HG03066 (cell line): ENCODE results near the gene PLEKHO2.

Experiments used
- ATAC-seq: cut with Tn5 transposase; IDR thresholded peaks from one replicate; pipeline ENCODE4 v1.9.1; 2021; ENCODE audit warnings: low read depth; ENCODE audit not compliant: unreplicated experiment

PLEKHO2 gene

GRCh38 chr15:64891561-64891960 is 49.8 kb downstream of the PLEKHO2 start:
- no peak for ATAC-seq

DNA sequence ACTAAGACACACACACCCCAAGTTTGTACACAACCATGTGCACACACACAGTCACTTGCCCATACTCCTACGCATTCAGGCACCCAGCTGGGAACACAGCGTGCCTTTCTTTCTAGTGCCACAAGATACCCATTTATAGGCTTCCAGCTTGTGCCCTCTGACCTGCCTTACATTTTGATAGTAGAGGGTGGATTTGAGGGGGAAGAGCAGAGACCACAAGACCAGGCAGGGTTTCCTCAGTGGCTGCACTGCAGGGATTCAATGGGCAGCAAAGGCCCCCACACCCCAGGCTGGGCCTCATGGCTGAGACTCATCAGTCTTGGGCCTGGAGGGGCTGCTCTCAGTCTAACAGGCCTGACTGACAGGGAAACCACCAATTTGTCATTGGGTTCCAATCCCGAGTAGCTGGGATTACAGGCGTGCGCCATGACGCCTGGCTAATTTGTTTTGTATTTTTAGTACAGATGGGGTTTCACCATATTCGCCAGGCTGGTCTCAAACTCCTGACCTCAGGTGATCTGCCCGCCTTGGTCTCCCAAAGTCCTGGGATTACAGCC is 51.2 kb downstream of the PLEKHO2 start:
- ATAC-seq = no peak

DNA sequence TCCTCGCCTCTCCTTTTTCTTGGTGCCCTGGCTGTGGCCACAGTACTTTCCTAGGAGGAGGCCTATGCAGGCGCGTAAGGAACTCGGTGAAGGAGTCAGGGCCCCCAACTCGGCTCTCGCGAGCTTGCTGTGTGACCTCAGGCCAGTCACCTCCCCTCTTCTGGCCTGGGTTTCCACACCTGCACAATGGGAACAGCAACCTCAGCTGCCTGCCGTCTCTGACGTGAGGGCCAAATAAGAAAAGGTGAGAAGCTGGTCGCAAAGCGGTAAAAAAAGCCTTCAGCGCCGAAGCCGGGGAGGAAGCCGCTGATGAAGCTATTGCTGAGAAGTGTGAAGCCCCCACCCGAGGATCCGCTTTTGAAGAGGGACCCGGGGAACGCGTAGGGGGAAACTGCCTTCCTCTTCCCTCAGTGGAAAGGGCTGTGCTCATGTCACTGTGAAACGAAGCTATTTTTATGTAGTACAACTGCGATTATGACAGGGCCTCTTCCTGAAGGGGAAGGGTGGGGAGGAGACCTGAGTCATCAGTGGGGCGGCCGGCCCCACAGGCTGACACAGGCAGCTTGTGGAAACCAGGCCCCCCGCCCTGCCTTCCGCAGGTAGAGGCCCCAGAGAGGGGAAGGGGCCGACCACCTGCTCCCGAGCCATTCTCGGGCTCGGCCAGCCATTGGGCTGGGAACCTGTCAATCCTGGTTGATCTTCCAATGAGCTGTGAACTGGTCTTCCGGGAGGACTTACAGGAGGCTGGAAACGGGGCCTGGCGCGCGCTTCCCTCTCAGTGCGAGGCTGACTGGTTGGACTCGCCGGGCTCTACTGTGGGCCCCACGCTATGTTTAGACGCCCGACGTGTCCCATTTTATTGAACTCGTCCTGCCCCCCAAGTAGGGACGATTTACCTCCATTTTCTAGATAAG is 52.0 kb downstream of the PLEKHO2 start:
- peak; percentile 50 for ATAC-seq

DNA sequence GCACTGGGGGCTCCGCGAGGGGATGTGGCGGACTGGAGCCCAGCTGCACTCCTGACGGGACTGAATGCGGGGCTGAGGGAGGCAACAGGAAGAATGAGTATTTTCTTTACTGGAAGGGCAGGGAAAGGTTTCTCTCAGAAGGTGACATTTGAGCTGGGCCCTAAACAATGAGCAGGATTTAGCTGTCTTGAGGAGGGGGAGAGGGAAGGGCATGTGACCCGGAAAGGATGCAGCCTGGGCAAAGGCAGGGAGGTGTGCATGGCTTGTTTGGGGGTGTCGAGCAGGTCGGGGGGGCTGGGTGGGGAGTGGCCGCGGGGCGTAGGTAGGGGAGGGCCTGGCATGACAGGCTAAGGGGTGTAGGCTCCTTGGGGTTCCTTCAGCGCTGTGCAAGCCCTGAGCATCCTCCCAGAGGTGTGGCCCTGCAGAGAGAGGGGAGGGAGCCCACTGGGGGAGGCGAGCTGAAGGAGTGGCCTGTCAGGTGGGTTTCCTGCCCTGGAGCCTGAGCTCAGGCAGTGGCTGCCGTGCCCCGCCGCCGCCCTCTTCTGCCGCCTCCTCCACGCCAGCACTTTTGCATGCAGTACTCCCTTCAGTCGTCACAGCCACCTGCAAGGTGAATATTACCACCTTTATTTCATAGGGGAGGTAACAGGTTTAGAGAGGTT is 52.8 kb downstream of the PLEKHO2 start:
- no peak for ATAC-seq

- ATAC-seq = no peak
Observed at GRCh38 chr15:64895285-64896065, 53.8 kb downstream of the PLEKHO2 start.

DNA sequence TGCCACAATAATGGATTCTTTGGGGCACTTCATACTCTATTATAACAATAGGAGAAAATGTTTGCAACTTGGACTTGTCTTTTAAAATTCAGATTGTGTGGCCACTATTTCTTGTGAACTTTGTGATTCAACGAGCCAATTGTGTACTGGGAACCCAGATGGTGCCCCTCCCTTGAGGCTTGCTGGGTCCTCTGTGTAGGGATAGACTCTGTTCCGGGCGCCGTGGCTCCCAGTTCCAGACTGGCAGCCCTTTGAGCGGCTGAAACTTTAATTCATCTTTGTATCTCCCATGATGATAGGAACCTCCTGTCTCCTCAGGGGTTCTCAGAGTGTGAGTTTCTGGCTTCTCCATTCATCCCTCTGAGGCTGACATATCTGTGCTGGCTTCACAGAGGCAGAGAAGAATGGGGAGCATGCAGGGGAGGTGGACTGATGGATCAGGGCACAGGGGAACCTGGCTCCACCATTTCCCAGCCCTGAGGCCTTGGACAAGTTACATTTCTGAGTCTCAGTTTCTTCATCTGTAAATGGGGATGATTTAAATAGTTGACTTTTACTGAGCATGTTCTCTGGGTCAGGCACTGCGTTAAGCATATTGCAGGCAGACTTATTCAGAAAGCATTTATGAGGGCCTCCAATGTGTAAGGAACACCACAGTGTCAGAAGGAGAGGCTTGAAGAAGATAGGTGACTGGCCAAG is 54.8 kb downstream of the PLEKHO2 start:
- no peak for ATAC-seq

DNA sequence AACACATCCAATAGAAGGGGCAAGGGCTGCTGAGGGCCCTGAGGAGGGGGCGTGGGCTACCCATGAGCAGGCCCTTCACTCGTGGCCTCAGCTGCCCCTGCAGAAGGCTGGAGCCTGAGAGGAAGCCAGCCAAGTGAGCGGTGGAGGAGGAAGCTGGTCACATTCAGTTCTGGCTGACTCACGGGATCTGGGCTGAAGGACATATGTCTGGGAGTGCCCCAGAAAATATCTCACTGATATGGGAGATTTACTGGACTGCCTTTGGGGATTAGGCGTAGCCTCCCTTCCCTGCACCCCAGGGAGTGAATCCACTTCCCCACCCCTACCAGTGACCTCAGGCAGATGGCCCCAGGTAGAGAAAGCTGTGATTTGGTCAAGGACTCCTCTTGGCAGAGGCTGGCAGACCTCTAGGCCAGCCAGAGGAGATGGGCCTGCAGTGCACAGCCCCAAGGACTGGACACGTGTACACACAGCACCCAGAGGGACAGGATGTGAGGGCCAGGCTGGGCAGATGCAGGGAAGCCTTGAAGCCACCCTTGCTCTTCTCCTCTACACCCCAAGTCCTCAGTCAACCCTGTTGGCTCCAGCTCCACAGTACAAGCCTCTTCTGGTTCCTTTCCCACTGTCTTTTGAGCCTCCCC is 55.8 kb downstream of the PLEKHO2 start:
- ATAC-seq = no peak

DNA sequence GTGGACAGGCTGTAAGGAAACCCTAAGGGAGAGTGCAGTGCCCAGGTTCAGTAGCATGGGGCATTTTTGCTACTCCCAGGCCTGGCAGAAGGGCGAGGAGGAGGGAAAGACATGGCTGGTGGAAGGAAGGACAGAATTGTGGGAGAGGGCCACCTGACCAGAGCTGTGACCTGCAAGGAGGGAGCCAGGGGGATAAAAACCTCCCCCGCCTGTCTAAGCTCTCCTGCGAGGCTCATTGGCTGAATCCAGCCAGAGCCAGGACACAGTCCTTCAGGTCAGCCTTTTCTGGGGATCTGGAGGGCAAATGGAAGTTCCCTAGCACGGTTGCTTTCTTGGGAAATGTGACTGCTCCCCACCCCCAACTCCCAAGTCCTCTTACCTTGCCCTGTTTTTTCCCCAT is 56.7 kb downstream of the PLEKHO2 start:
- ATAC-seq = no peak

DNA sequence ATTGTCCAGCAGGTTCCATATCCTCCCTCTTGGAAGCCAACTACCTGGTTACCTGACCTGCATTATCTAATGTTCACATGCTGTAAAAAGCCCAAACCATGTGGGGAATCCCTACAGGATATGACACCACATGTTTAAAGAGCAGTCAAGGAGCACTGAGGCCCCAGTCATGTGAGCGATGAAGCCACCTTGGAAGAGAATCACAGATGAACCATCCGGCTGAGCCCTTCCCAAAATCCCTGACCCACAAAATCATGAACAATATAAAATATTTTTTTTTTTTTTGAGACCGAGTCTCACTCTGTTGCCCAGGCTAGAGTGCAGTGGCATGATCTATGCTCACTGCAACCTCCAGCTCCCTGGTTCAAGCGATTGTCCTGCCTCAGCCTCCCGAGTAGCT is 59.4 kb downstream of the PLEKHO2 start:
- ATAC-seq = no peak

DNA sequence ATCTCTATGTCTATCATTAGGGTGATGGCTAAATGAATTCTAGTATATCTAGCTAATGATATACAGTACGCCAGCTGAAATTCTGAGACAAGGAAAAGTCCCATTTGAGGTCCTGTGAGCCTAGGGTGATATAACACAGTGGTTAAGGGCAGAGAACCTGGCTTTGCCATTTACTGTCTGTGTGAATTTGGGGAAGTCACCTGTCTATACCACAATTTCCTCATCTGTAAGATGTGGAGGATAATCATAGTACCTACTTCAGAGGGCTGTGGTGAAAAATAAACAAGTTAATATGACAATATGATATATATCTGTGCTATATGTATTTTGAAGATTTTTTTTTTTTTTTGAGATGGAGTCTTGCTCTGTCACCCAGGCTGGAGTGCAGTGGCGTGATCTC is 60.2 kb downstream of the PLEKHO2 start:
- ATAC-seq = no peak

DNA sequence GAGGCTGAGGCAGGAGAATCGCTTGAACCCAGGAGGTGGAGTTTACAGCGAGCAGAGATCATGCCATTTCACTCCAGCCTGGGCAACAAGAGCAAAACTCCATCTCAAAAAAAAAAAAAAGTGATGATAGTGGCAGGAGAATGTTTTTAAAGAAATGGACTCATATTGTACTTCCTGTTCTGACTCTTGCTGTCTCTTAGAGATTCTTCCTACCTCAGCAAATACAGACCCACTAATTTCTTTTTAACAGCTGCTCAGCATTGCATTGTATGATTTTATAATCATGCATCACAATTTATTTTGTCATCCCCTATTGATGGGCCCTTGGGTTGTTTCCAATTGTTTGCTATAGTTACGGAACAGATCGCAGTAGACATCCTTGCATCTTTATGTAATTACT is 61.1 kb downstream of the PLEKHO2 start:
- ATAC-seq = no peak

DNA sequence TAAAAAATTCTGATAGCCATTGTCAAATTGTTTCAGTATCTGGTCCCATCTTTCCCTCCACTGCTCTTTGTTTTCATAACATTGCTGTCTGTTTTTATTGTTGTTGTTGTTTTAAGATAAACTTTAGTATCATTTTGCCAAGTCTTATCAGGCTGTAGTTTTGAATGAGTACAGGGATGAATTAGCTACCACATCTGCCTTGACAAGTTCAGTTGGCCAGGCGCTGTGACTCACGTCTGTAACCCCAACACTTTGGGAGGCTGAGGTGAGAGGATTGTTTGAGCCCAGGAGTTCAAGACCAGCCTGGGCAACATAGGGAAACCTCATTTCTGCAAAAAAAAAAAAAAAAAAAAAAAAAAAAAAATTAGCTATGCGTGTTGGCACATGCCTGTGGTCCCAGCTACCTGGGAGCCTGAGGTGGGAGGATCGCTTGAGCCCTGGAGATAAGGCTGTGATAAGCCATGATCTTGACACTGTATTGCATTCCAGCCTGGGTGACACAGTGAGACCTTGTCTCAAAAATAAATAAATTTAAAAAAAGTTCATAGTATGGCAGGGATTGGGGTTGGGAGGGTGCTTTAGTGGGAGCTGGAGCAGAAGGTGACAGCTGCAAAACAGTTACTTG is 61.7 kb downstream of the PLEKHO2 start:
- no peak for ATAC-seq

GRCh38 chr15:64904189-64904588 is 62.5 kb downstream of the PLEKHO2 start:
- ATAC-seq = no peak

DNA sequence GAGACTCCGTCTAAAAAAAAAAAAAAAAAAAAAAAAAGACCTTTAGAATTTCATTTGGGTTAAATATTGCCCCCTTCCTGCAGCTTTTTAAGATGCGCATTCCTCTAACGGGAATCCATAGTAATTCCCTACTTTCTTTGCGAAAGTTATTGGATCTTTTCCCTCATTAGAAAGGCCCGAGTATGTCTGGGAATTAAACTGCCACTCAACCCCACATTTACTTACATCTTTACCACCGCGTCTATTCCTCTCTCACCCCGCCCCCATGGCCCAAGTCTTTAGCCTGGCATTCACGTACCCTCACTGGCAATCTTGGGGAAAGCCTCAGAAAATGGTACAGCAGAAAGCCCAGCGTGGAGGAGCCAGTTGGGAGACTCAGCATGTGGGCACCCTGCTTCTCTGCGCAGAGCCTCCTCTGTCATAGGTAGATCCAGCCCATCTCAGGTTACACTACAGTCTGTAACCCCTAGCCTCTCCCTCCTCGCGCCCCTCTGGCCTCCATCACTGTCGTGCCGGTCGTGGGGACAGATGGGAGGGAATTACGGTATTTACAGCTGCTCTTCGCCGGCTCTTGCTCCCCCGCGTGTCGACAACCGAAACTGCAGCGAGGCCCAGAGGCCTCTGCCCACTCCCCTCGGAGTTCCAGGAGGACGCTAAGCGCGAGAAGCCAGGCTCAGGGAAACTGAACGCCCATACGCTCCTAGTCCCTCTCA is 63.6 kb downstream of the PLEKHO2 start:
- ATAC-seq = no peak

DNA sequence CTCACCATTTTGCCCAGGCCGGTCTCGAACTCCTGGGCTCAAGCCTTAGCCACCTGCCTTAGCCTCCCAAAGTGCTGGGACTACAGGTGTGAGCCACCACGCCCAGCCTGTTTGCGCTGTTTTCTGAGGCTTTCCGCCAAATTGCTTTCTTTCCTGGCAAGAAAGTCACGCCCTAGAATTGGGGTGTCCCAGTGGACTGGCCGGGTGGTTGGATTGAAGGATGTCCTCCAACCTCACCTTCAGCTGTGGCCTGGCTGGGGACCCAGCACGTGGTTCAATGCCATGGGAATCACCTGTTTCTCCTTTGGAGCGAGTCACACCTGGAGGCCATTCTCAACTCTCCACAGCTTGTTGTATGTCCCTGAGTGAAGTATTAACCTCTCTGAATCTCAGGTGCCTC is 64.2 kb downstream of the PLEKHO2 start:
- no peak for ATAC-seq

DNA sequence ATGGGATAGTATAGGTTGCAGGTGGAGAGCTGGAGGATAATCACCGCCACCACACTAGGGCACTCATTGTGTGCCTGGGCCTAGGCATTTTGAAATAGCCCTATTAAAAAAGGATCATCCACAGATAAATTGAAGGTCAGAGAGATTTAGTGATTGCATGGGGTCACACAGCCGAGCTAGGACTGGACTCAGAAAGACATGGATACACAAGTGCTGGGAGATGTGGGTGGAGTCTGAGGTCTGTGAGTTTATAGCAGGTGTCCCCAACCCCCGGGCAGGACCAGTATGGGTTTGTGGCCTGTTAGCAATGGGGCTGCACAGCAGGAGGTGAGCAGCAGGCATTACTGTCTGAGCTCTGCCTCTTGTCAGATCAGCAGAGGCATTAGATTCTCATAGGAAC is 64.7 kb downstream of the PLEKHO2 start:
- no peak for ATAC-seq

GRCh38 chr15:64907991-64908390 is 66.3 kb downstream of the PLEKHO2 start:
- no peak for ATAC-seq

DNA sequence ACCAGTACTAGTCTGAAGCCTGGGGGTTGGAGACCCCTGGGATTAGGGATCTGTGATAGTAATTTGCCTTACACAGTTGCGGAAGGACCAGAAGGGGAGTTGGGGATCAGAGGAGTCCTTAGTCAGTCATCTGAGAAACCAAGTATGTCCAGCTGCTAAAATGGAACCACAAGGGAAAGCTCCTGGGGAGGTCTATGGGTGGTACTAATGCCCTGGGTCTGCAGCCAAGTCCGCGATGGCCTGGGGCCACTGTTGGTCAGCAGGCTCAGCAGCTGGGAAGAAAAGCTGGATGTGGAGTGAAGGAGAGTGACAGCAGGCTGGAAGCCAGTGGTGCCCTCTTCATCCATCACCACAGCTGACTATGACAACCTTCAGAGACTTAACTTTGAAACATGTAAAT is 67.8 kb downstream of the PLEKHO2 start:
- no peak for ATAC-seq
